DND-41 (cell line): Measurements from ENCODE around the gene NTSR2.

Experiments used
- ATAC-seq: fragments of 200-7000 bp; cut with Tn5 transposase; 3 replicates; pipeline ENCODE4 v1.9.1; 2021; ENCODE audit warnings: low read depth; ENCODE audit not compliant: insufficient read depth
- DNase-seq: peaks from one replicate; pipeline ENCODE4 v3.0.0-alpha.2; 2020
- H2AFZ ChIP-seq: 2 replicates; pipeline ENCODE4 v1.6.0; 2012; ENCODE audit warnings: low read depth, low read length
- H3K27ac ChIP-seq: 2 replicates; pipeline ENCODE4 v1.5.1; 2012; ENCODE audit warnings: low read length, inconsistent platforms
- H3K27me3 ChIP-seq: fragments of 200-600 bp; sonication (generic); 2 replicates; pipeline ENCODE4 v1.6.0; 2012; ENCODE audit warnings: low read length, mild to moderate bottlenecking, inconsistent platforms; ENCODE audit not compliant: insufficient read depth, poor library complexity
- H3K36me3 ChIP-seq: 2 replicates; pipeline ENCODE4 v1.5.1; 2012; ENCODE audit warnings: low read length, inconsistent platforms; ENCODE audit not compliant: insufficient read depth
- H3K4me1 ChIP-seq: 2 replicates; pipeline ENCODE4 v1.5.1; 2012; ENCODE audit warnings: mild to moderate bottlenecking, low read length; ENCODE audit not compliant: insufficient read depth
- H3K4me2 ChIP-seq: 2 replicates; pipeline ENCODE4 v1.6.0; 2012; ENCODE audit warnings: mild to moderate bottlenecking, moderate library complexity, low read length, inconsistent platforms; ENCODE audit not compliant: insufficient read depth
- H3K4me3 ChIP-seq, 2 experiments: fragments of 200-600 bp in 1 of 2; shearing (Covaris generic) in 1 of 2; 2 replicates each; pipeline ENCODE4 v1.5.1; 2012 to 2016; ENCODE audit warnings: inconsistent platforms in 2 of 2, low read length in 2 of 2, mild to moderate bottlenecking in 2 of 2, low read depth in 1 of 2, moderate library complexity in 1 of 2
- H3K79me2 ChIP-seq: 2 replicates; pipeline ENCODE4 v1.6.0; 2012; ENCODE audit warnings: low read length, inconsistent platforms; ENCODE audit not compliant: insufficient read depth
- H3K9ac ChIP-seq: 2 replicates; pipeline ENCODE4 v1.6.0; 2012; ENCODE audit warnings: low read depth, mild to moderate bottlenecking, inconsistent platforms, low read length, moderate library complexity
- H3K9me3 ChIP-seq: 2 replicates; pipeline ENCODE4 v1.5.1; 2012; ENCODE audit warnings: low read length, moderate library complexity, mild to moderate bottlenecking, inconsistent platforms; ENCODE audit not compliant: insufficient read depth, severe bottlenecking
- H4K20me1 ChIP-seq: 2 replicates; pipeline ENCODE4 v1.6.0; 2012; ENCODE audit warnings: low read length; ENCODE audit not compliant: insufficient read depth
- EZH2 ChIP-seq: IDR thresholded peaks from 3 replicates; pipeline ENCODE4 v1.6.1; 2012; ENCODE audit warnings: borderline replicate concordance, low read depth, mild to moderate bottlenecking, moderate library complexity, low read length, inconsistent platforms; ENCODE audit not compliant: severe bottlenecking
- TF ChIP-seq, protein P1 (sequence below): IDR thresholded peaks from 2 replicates; pipeline ENCODE4 v1.5.1; 2012; ENCODE audit warnings: borderline replicate concordance, low read length, moderate library complexity, mild to moderate bottlenecking; ENCODE audit not compliant: poor library complexity, severe bottlenecking; ENCODE audit errors: extremely low read depth

Gene NTSR2

GRCh38 chr2:11677136-11678055 is 7.4 kb upstream of the NTSR2 start:
- no peaks in the 10 kb centered on the region for H3K27me3 ChIP-seq
- ATAC-seq (no peak), DNase-seq (no peak)
- no peak overlapping the region for H3K27ac ChIP-seq
- no peak overlapping the region for H3K9ac ChIP-seq
- H3K4me2 ChIP-seq = no peak overlapping the region
- no peak overlapping the region for H3K4me3 ChIP-seq
- no peaks in the 10 kb centered on the region for H3K9me3 ChIP-seq
- H3K79me2 ChIP-seq = no peaks in the 10 kb centered on the region
- peaks cover 3% of the 10 kb centered on the region; the same call in 1 of the 2 replicates for H3K4me1 ChIP-seq
- TF ChIP-seq, protein P1, sequence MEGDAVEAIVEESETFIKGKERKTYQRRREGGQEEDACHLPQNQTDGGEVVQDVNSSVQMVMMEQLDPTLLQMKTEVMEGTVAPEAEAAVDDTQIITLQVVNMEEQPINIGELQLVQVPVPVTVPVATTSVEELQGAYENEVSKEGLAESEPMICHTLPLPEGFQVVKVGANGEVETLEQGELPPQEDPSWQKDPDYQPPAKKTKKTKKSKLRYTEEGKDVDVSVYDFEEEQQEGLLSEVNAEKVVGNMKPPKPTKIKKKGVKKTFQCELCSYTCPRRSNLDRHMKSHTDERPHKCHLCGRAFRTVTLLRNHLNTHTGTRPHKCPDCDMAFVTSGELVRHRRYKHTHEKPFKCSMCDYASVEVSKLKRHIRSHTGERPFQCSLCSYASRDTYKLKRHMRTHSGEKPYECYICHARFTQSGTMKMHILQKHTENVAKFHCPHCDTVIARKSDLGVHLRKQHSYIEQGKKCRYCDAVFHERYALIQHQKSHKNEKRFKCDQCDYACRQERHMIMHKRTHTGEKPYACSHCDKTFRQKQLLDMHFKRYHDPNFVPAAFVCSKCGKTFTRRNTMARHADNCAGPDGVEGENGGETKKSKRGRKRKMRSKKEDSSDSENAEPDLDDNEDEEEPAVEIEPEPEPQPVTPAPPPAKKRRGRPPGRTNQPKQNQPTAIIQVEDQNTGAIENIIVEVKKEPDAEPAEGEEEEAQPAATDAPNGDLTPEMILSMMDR = no peak
- TF ChIP-seq EZH2 = no peak
- no peaks in the 10 kb centered on the region for H3K36me3 ChIP-seq
- H2AFZ ChIP-seq = no peak overlapping the region
- H4K20me1 ChIP-seq = no peaks in the 10 kb centered on the region

DNA sequence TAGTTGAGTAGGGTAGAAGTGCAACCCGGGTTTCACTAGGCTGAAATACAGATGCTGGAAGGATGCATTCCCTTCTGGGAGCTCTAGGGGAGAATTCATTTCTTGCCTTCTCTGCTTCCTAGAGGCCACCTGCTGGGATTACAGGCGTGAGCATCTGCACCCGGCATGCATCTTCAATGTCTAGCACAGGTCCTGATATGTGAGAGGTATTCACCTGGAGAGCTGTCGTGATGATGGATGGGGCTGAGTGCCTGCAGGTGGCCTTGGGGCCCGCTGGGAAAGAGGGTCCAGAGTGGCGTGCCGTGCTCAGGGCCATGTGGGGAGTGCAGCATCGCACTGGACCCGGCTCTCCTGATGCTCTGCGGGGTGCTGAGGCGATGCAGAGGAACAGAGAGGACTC is 6.6 kb upstream of the NTSR2 start:
- Histone ChIP-seq H2AFZ (no peak overlapping the region), H3K9me3 (no peaks in the 10 kb centered on the region), H3K36me3 (no peaks in the 10 kb centered on the region), H3K4me2 (no peak overlapping the region), H3K4me3 (no peak overlapping the region), H3K27me3 (no peaks in the 10 kb centered on the region), H3K9ac (no peak overlapping the region), H3K27ac (no peak overlapping the region), H4K20me1 (no peaks in the 10 kb centered on the region), H3K79me2 (no peaks in the 10 kb centered on the region), H3K4me1 (no peaks in the 10 kb centered on the region)
- no peak for ATAC-seq
- DNase-seq = no peak
- no peak for TF ChIP-seq EZH2
- TF ChIP-seq, protein P1 = no peak

- Histone ChIP-seq H3K27ac (no peak overlapping the region), H3K9ac (no peak overlapping the region), H3K27me3 (no peaks in the 10 kb centered on the region), H3K4me3 (no peak overlapping the region), H3K4me2 (no peak overlapping the region), H4K20me1 (no peaks in the 10 kb centered on the region), H3K9me3 (no peaks in the 10 kb centered on the region), H3K36me3 (no peaks in the 10 kb centered on the region), H3K4me1 (no peaks in the 10 kb centered on the region), H2AFZ (no peak overlapping the region), H3K79me2 (no peaks in the 10 kb centered on the region)
- ATAC-seq (no peak), DNase-seq (no peak)
- TF ChIP-seq EZH2 = no peak
- TF ChIP-seq, protein P1 = no peak
Measured at GRCh38 chr2:11675423-11676112, 5.6 kb upstream of the NTSR2 start.
